DOHH2 (cell line): ENCODE measurements around the gene COL26A1.

Source experiments
- H3F3A ChIP-seq: fragments of 200-600 bp; sonication (generic), shearing (Covaris generic); 2 replicates; pipeline ENCODE4 v1.6.0; 2016; ENCODE audit warnings: antibody characterized with exemption, mild to moderate bottlenecking; ENCODE audit not compliant: control insufficient read depth, insufficient read depth
- H3K27ac ChIP-seq: fragments of 200-600 bp; sonication (generic); 2 replicates; pipeline ENCODE4 v1.5.1; 2014; ENCODE audit warnings: low read depth, mild to moderate bottlenecking, low read length, moderate library complexity
- H3K27me3 ChIP-seq: fragments of 200-600 bp; sonication (generic); 2 replicates; pipeline ENCODE4 v1.6.1; 2014; ENCODE audit warnings: mild to moderate bottlenecking, low read length, mixed read lengths; ENCODE audit not compliant: control insufficient read depth
- H3K36me3 ChIP-seq: fragments of 200-600 bp; sonication (generic); 2 replicates; pipeline ENCODE4 v1.6.1; 2014; ENCODE audit warnings: mild to moderate bottlenecking, low read length, moderate library complexity, mixed read lengths; ENCODE audit not compliant: control insufficient read depth
- H3K4me1 ChIP-seq: fragments of 200-600 bp; sonication (generic); 2 replicates; pipeline ENCODE4 v1.6.1; 2014; ENCODE audit warnings: mild to moderate bottlenecking, low read length, mixed read lengths; ENCODE audit not compliant: control insufficient read depth
- H3K4me2 ChIP-seq: fragments of 200-600 bp; sonication (generic); 2 replicates; pipeline ENCODE4 v1.6.0; 2014; ENCODE audit warnings: mild to moderate bottlenecking, low read length, moderate library complexity
- H3K4me3 ChIP-seq: fragments of 200-600 bp; sonication (generic); 2 replicates; pipeline ENCODE4 v1.5.1; 2014; ENCODE audit warnings: mild to moderate bottlenecking, low read length, mixed read lengths
- H3K79me2 ChIP-seq: fragments of 200-600 bp; sonication (generic); 2 replicates; pipeline ENCODE4 v1.6.1; 2014; ENCODE audit warnings: mild to moderate bottlenecking, low read length, mixed read lengths; ENCODE audit not compliant: control insufficient read depth
- H3K9me2 ChIP-seq: fragments of 200-600 bp; sonication (generic); replicated peaks from 2 replicates; pipeline ENCODE4 v1.6.1; 2014; ENCODE audit warnings: mild to moderate bottlenecking, low read length, mixed read lengths; ENCODE audit not compliant: control insufficient read depth
- H3K9me3 ChIP-seq: fragments of 200-600 bp; sonication (generic); 2 replicates; pipeline ENCODE4 v1.6.1; 2014; ENCODE audit warnings: antibody characterized with exemption, low read length, mixed read lengths; ENCODE audit not compliant: control insufficient read depth, insufficient read depth
- H4K20me1 ChIP-seq: fragments of 200-600 bp; sonication (generic); 2 replicates; pipeline ENCODE4 v1.6.0; 2014; ENCODE audit warnings: low read depth, mild to moderate bottlenecking, antibody characterized with exemption, low read length, moderate library complexity; ENCODE audit not compliant: control insufficient read depth, insufficient read depth
- EZH2phosphoT487 ChIP-seq: fragments of 200-600 bp; sonication (generic); IDR thresholded peaks from 2 replicates; pipeline ENCODE4 v1.6.1; 2017; ENCODE audit warnings: borderline replicate concordance, mild to moderate bottlenecking, antibody characterized with exemption, low read length, moderate library complexity, mixed read lengths
- TF ChIP-seq, protein P1 (sequence below): fragments of 200-600 bp; sonication (generic); IDR thresholded peaks from one replicate; pipeline ENCODE4 v1.5.1; 2014; ENCODE audit warnings: antibody characterized with exemption, mild to moderate bottlenecking, low read depth, low read length; ENCODE audit not compliant: poor library complexity, severe bottlenecking

The COL26A1 gene

DNA sequence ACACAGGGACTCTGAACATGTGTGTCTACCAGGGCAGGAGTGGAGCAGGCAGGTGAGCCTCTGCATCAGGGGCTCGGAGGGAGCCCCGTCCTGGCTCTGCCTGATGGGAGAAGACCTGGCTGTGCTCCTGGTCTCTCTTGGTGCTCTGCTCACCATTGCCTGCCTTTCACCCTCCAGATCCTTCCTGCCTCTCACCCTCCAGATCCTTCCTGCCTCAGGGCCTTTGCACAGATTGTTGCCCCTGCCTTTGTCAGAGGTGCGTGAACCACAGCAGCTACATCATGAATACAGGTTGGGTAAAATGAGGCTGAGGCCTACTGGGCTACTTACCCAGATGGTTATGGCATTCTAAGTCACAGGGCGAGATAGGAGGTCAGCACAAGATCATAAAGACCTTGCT, 16.6 kb downstream of the COL26A1 start:
- Histone ChIP-seq H4K20me1 (no peaks in the 10 kb centered on the region), H3K4me1 (no peaks in the 10 kb centered on the region), H3K4me2 (no peak overlapping the region), H3K27me3 (peaks cover 8% of the 10 kb centered on the region; the same call in 1 of the 2 replicates), H3K4me3 (no peak overlapping the region), H3K27ac (no peak overlapping the region), H3K9me3 (no peaks in the 10 kb centered on the region), H3K36me3 (no peaks in the 10 kb centered on the region), H3F3A (no peaks in the 10 kb centered on the region), H3K79me2 (no peaks in the 10 kb centered on the region), H3K9me2 (no peaks in the 10 kb centered on the region)
- TF ChIP-seq, protein P1, sequence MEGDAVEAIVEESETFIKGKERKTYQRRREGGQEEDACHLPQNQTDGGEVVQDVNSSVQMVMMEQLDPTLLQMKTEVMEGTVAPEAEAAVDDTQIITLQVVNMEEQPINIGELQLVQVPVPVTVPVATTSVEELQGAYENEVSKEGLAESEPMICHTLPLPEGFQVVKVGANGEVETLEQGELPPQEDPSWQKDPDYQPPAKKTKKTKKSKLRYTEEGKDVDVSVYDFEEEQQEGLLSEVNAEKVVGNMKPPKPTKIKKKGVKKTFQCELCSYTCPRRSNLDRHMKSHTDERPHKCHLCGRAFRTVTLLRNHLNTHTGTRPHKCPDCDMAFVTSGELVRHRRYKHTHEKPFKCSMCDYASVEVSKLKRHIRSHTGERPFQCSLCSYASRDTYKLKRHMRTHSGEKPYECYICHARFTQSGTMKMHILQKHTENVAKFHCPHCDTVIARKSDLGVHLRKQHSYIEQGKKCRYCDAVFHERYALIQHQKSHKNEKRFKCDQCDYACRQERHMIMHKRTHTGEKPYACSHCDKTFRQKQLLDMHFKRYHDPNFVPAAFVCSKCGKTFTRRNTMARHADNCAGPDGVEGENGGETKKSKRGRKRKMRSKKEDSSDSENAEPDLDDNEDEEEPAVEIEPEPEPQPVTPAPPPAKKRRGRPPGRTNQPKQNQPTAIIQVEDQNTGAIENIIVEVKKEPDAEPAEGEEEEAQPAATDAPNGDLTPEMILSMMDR: no peak
- TF ChIP-seq EZH2phosphoT487: no peak

DNA sequence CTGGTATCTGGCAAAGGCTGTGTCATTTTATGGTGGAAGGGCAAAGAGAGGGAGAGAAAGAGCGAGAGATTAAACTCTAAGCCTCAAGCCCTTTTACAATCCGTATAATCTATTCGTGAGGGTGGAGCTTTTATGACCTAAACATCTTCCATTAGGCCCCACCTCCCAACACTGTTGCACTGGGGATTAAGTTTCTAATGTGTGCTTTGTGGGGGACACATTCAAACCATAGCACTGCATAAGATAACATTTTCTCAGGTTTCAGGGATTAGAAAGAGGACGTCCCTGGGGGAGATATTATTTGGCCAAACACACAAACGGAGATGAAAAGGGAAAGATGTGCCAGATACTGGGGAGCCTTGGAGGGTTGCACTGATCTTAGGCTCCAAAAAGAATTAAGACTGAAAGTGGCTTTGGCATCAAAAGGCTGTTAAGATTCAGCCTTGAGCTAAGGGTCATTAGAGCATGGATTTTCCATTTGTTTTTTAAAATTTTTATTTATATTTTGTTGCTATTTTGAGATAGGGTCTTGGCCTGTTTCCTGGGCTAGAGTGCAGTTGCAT, 19.0 kb downstream of the COL26A1 start:
- TF ChIP-seq, protein P1: no peak
- TF ChIP-seq EZH2phosphoT487: no peak
- no peaks in the 10 kb centered on the region for H3K9me3 ChIP-seq
- H3K36me3 ChIP-seq: no peaks in the 10 kb centered on the region
- H4K20me1 ChIP-seq: no peaks in the 10 kb centered on the region
- H3K4me3 ChIP-seq: no peak overlapping the region
- no peaks in the 10 kb centered on the region for H3K79me2 ChIP-seq
- H3F3A ChIP-seq: no peaks in the 10 kb centered on the region
- no peaks in the 10 kb centered on the region for H3K9me2 ChIP-seq
- peaks cover 10% of the 10 kb centered on the region; the same call in 1 of the 2 replicates for H3K27me3 ChIP-seq
- H3K4me1 ChIP-seq: peaks cover 9% of the 10 kb centered on the region
- no peak overlapping the region for H3K27ac ChIP-seq
- H3K4me2 ChIP-seq: no peak overlapping the region

DNA sequence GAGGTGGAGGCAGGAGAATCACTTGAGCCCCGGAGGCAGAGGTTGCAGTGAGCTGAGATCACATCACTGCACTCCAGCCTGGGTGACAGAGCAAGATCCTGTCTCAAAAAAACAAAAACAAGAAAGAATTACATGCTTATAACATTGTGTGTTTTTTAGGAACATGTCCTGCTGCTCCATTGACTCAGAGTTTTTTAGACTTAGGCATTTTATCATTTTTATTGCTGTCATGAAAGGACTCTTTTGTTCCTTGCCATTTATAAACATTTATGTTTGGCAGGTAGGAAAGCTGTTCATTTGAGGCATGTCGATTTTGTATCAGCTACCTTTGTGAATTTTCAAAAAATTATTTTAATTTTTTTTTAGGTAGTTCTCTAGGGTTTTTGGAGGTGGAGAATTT, 20.3 kb downstream of the COL26A1 start:
- Histone ChIP-seq H3K79me2 (no peaks in the 10 kb centered on the region), H3K9me3 (no peaks in the 10 kb centered on the region), H3F3A (0 out of 2 replicates have a peak, but pooled peaks cover 2% of the 10 kb centered on the region), H3K4me1 (peaks cover 14% of the 10 kb centered on the region), H3K4me2 (no peak overlapping the region), H3K27ac (no peak overlapping the region), H3K36me3 (no peaks in the 10 kb centered on the region), H3K4me3 (no peak overlapping the region), H3K27me3 (peaks cover 13% of the 10 kb centered on the region; the same call in 1 of the 2 replicates), H4K20me1 (no peaks in the 10 kb centered on the region), H3K9me2 (no peaks in the 10 kb centered on the region)
- TF ChIP-seq EZH2phosphoT487: no peak
- TF ChIP-seq, protein P1: no peak
